Measurements from ENCODE around the gene HDAC6.

The HDAC6 gene

DNA sequence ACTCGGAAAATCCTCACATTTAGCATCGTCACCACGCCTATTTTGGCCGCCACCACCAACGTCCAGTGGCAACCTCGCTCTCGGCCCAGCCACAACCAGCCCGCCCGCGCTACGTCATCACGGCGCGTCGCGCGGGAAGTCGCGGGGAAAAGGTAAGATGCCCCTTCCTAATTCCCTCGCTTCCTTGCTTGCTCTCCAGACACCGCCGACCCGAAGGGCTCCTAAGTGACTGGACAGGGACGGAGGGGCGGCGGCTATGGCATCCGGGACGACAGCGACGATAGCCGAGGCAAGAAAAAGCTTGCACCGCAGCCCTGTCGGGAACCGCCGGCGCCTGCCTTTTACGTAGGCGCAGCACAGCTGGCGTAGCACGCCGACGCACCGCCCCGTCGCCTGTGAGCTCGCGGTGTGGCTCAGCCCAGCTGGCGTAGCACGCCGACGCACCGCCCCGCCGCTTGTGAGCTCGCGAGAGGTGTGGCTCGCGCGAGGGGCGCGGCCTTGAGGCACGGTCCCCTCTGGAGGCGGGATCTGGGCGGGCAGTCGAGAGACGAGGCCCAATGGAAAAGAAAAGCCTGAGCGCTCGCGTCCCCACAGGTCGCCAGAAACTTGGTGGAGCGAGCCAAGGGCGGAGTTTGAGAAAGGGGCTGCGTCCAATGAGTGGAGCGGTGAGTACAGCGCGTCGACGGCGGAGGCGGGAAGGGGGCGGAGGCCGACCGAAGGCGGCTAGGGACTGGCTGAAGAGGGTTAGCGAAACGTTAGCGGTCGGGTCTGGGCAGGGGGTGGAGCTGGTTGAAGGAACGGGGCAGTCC lies at the start of gene HDAC6:
TSS of gene HDAC6 (plus strand) at position 788 of the 809 bp plus-strand sequence. CDS start 626 bp downstream, outside the sequence.
- DNase-seq = peak; percentile 79 to 90

DNA sequence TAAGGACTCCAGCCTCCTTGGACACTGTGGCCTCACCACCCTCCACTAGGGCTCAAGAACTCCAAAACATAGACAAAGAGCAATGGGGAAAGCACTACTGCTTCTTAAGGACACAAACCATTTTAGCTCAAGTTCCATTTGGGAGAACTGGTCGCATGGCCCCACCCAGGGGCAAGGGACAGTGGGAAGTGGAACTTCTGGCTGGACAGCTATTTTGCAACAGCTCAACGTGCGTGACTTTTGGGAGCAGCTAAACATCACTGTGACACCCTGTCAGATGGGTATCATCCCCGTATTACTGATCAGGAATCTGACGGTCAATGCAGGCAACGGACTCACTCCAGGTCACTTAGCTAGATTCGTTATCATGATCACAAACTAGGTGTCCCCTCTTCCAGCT lies 49.4 kb upstream of the HDAC6 start:
- DNase-seq = no peak

- no peak for DNase-seq
These were observed 48.1 kb upstream of the HDAC6 start for GRCh38 chrX:48753708-48754228.

GRCh38 chrX:48754238-48754637 lies 47.6 kb upstream of the HDAC6 start:
- no peak for DNase-seq

DNA sequence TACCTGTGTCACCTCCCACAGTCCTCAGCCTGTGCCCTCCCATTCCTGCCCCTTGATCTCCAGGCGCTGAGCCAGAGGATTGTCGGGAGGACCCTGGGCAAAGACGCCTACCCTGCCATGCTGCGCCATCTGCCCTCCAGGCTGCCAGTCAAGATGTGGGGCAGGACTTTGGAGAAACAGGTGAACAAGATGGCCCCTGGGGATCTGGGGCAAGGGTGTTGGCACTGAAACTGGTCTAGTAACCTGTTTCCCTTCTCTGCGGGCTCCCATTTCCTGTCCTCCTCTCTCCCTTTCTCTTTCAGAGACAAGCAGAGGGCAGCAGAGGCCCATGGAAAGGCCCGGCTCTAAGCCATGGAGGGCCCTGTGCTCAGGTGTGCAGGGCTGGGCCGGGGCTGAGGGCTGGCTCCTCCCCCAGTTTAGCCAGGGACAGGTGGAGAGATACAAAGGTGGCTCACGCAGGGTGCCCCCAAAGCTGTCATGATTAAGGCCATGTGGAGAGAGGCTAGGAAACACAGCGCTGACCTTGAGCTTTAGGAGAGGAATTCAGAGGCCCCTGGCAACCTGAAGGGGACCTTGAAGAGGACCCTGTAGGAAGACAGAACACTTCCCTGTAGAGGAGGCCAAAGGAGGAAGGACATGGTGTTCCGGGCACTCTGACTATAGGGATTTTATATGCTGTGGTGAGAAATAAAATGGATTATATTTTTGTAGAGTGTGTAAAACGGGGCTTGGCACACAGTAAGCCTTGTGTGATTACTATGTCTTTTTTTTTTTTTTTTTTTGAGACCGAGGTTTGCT lies 40.0 kb upstream of the HDAC6 start, which contains the start of gene GLOD5:
TSS of gene GLOD5 (plus strand) at position 74 of the 798 bp plus-strand sequence. CDS start at position 118, 44 bp downstream.
- no peak for DNase-seq

GRCh38 chrX:48769230-48769629 lies 32.6 kb upstream of the HDAC6 start:
- no peak for DNase-seq

GRCh38 chrX:48770296-48770695 lies 31.6 kb upstream of the HDAC6 start:
- DNase-seq = no peak

- no peak for DNase-seq
These were observed 29.3 kb upstream of the HDAC6 start for GRCh38 chrX:48772602-48773001.

GRCh38 chrX:48776818-48777439 lies 24.9 kb upstream of the HDAC6 start:
- no peak for DNase-seq

DNA sequence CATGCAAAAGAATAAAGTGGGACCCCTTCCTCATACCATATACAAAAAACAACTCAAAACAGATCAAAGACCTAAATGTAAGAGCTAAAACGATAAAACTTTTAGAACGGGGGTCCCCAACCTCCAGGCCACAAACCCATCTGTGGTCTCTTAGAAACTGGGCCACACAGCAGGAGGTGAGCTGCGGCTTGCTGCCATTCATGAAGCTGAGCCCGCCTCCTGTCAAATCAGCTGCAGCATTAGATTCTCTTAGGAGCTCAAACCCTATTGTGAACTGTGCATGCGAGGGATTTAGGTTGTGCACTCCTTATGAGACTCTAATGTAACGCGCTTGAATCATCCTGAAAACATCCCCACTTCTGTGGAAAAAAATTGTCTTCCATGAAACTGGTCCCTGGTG lies 22.5 kb upstream of the HDAC6 start:
- no peak for DNase-seq

GRCh38 chrX:48781705-48782104 lies 20.2 kb upstream of the HDAC6 start:
- DNase-seq = no peak

GRCh38 chrX:48782216-48782615 lies 19.7 kb upstream of the HDAC6 start:
- no peak for DNase-seq

DNA sequence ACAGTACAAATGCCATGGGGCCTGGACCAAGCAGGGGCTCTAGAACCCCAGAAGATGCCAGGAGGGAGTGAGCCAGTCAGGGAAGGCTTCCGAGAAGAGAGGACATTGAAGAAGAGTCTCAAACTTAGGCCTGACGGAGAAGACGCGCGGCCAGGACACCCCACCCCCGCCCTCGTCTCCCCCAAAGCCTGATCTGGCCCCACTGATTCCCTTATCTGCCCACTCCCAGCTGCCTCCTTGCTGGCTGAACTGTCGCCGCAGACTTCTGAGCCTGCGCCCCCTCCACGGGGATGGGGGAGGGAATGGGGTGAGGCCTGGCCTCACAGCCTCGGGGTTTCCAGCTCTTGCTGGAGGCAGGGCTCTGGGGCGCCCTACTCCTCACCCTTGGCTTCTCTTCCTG lies 19.1 kb upstream of the HDAC6 start:
- no peak for DNase-seq

- DNase-seq = no peak
These were observed 17.1 kb upstream of the HDAC6 start for GRCh38 chrX:48784726-48785125.

DNA sequence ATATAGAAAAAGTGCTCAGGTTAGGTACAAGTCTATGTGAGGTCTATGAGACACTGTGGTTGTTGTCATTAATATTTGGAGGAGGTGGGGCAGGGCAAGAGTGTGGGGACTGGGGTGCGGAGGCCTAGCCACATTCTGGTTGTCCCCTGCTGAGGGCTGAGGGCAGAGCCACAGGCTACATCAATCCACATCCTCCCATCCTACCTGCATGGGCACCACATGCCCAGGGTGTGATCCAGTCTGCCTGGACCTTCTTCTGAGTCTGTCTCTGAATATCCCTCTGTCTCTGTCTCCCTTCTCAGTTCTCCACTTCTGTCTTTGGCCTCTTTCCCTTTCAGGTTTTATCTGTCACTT lies 16.7 kb upstream of the HDAC6 start:
- DNase-seq = no peak

DNA sequence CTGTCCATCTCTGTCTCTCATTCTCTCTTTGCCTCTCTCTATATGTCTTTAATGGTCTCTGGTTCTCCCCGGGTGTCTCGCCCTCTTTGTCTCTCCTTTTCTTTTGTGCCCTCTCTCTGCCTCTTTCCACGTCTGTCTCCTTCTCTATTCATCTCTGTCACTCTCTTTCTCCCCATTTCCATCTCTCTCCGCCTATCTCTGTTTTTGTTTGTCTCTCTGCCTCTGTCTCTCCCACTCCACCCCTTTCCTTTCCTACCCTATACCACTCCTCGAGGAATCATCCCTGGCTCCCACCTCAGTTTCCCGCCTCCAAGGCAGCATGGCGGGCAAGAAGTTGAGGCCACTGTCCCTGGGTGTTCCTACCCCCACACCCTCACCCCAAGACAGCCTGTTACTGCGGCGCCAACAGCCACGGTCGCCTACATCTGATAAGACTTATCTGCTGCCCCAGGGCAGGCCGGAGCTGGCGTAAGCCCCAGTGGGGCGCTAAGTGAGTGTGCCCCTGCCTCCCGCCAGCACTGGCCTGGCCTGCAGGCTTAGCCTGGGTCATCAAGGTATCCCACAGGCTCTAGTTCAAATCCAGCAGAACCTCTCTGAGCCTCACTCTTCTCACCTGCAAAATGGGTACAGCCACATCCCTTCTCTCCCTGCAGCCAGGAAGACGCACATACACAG lies 16.2 kb upstream of the HDAC6 start:
- DNase-seq = no peak

GRCh38 chrX:48786341-48786800 lies 15.5 kb upstream of the HDAC6 start, which contains the start of gene GATA1:
Gene GATA1 (plus strand): TSS chrX:48786590. CDS start chrX:48791110, 4,520 bp downstream.
- DNase-seq = no peak

GRCh38 chrX:48786825-48787504 lies 14.9 kb upstream of the HDAC6 start:
- no peak for DNase-seq

DNA sequence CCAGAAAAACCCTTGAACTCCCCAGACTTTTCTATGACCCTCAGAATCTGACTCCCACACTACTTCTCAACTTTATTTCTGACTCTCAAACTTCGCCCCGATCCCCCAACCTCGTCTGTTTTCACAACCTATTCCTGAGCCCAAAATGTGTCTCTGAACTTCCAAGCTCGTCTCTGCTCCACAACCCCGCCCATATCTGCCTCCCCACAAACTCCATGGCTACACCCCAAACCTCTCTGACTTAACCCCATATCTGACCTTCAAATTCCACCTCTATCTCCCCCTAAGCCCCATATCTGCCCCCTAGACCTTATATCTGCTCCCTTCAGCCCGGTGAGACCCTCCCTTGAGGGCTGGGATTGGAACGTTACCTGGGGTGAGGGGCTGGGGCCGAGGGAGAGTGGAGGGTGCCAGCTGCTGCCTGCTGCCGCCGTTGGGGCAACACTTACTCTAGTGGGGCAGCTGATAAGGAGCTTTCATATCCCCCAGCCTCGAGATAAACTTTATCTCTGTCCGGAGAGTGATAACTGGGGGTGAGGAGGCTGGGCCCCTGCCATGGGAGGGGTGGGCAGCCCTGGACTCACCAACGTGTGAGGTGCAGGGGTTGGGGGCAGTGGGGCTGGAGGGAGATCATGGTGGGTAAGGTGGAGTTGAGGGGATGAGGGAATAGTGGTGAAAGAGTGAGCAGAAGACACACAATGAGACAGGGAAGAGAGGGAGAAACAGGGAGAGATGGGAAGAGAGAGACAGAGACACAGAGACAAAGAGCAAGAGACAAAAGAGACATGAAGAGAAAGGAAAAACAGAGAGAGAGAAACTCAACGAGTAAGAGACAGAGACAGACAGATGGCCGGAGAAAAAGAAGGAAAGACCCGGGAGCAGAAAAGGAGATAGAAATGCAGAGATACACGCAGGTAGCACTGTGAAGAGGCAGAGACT lies 14.1 kb upstream of the HDAC6 start:
- DNase-seq = no peak

DNA sequence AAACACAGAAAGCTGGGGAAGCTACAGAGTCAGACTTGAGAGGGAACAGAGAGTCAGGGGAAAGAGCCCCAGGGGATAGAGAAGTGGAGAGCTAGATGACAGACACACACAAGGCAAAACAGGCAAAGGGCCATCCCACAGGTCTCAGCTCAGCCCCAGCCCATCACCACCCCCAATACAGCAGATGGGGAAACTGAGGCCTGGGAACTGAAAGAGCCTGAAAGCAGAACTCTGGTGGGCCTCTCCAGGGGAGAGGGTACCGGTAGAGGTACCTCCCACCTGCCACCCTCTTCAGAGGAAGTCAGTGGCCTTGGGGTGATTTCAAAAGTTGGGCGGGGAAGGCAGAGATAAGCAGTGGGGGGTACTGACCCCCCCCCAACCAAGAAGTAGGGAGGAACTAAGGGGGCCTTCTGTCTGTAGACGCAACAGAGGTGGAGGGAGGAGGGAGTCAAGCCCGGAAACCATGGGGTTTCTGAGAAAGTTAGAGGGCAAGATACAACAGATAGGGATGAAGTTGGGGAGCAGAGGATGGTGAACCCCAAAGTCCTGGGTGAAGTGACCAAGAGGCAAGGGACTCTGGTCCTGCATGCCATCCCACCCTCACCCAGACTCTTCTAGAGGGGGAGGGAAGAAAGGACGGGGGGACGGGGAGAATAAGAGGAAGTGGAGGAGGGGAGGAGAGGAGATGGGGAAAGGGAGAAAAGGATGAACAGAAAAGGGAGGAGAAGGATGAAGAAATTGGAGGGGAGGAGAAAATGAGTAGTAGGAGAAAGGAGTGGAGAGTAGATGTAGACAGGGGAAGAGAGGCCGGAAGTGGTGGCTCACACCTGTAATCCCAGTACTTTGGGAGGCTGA lies 12.3 kb upstream of the HDAC6 start:
- DNase-seq = no peak

Measured in SW 1271 (cell line).